NCI-H187 (cell line): ENCODE results near the gene ZDHHC14.

Experiments
- DNase-seq, 2 experiments: peaks; one replicate each; lab custom pipeline; 2025; lab: John Stamatoyannopoulos, UW

ZDHHC14 gene

GRCh38 chr6:157534134-157534871 lies 153.3 kb downstream of the ZDHHC14 start:
- DNase-seq: no peak

- no peak for DNase-seq
Measured at GRCh38 chr6:157534977-157535339, 154.0 kb downstream of the ZDHHC14 start.

DNA sequence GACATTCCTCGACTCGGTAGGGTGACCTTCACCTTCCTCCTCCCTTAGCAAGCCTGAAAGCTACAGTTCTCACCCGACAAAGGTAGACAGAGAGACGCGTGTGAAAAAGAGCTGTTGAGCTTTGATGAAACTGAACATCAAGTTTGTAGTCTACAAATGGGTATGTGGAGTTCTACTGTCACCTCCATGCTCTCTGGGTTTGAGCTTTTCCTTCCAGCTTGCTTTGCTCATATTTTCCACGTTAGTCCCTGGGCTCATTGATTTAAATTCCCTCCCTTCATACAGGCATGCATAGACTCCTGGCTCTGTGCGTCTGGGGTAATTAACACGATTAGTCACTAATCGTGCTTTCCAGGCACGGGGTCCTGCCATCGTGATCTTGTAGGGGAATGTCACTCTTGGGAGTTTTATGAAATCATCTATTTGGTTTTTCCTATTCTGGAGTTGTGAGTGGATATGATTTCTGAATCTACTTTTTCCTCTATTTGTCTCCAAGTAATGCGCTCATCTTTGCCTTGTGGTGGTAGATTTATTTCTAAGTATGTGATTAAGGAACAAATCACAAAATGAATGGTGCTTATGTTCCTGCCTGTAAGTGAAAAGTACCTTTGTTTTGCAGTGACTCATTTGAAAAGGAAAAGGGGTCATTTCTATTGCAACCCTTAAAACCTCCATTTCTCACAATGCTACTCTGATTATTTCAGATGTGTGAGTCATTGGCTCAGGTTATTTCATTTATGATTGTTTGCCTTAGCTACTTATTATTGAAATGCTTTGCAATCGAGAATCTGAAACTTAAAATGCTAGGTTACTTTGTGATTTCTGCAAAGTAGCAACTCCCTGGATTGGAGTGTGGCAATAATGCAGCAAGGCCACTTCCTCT lies 154.6 kb downstream of the ZDHHC14 start:
- DNase-seq: no peak

DNA sequence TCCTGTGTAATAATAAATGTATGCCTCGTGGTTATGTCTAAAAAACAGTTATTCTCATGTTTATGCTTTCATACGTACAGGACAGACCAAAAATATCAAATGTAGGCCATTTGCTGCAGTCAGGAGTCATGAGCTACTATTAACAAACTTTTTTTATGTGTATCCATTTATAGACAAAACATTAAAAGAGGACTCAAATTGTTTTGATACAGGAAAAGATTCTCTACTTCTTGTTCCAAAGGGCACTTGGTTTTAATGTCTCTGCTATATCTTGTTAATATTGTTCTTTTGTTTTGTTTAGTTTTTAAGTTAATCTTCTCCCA lies 155.2 kb downstream of the ZDHHC14 start:
- no peak for DNase-seq

DNA sequence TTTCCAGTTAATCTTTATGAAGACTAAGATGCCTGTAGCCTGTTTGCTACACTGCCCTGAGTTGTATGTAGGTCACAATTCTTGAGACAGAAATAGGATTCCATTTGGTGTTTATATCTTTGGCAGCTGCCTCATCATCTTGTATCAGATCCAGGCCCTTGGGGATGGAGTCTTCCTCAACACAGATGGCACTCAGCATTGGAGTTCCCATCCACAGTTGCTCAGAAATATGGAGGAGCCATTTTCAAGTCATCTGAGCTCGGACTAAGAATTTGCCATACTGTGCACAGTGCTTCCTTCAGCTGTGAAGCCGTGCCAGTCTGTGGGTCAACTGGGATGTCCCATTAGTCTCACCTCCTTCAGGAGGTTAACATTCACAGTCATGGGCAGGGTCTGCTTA lies 156.6 kb downstream of the ZDHHC14 start:
- no peak for DNase-seq

DNA sequence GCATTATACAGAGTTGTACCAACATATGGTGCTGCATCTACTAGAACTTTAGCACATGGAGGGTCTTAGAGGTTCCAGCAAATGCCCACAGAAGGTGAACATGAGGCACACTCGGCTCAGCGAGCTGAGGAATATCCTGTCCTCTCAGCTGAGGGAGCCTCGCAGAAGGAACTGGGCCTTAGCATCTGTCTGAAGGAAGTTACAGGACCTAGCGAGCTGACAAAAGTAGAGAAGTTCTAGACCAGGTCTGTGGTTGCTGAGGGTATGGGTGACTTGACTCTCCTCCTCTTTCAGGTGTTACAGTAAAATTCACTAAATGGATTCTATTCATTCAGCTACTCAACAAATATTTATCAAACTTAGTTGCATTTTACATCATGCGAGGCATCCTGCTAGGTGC lies 157.2 kb downstream of the ZDHHC14 start:
- DNase-seq: no peak

DNA sequence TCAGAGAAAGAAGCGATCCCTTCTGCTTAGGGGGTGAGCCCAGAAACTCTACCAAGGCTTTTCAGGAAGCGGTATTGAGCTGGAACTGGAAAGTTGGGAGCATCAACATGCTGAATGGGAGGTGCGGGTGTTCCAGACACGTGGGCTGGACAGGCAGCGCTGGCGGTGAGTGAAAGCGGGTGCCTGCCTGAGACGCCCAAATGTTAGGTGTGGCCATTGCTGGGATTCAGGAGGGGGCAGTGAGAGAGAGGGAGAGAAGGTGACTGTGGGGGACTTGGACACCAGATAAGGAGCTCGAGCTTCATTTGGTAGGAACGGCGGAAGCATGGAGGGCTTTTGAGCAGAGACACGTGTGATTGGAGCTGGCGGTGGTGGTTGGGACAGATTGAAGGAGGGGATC lies 157.7 kb downstream of the ZDHHC14 start:
- DNase-seq: no peak

DNA sequence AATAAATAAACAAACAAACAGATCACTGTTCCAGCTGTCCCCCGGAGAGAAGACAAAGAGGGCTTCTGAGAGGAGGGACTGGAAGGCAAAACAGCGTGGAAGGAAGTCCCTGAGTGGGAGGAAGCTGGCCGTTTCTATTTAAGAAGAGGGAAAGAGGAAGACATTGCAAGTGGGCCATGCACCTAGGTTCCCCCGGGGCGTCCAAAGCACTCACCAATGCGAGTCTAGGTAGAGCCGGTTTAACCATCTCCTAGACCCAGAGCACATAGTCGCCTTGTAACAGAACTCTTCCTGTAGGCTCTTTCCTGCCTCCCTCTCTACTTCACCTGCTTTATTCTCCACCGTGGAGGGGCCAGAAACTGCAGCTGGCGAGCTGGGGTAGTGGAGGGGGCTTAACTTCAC lies 158.4 kb downstream of the ZDHHC14 start:
- DNase-seq: no peak

DNA sequence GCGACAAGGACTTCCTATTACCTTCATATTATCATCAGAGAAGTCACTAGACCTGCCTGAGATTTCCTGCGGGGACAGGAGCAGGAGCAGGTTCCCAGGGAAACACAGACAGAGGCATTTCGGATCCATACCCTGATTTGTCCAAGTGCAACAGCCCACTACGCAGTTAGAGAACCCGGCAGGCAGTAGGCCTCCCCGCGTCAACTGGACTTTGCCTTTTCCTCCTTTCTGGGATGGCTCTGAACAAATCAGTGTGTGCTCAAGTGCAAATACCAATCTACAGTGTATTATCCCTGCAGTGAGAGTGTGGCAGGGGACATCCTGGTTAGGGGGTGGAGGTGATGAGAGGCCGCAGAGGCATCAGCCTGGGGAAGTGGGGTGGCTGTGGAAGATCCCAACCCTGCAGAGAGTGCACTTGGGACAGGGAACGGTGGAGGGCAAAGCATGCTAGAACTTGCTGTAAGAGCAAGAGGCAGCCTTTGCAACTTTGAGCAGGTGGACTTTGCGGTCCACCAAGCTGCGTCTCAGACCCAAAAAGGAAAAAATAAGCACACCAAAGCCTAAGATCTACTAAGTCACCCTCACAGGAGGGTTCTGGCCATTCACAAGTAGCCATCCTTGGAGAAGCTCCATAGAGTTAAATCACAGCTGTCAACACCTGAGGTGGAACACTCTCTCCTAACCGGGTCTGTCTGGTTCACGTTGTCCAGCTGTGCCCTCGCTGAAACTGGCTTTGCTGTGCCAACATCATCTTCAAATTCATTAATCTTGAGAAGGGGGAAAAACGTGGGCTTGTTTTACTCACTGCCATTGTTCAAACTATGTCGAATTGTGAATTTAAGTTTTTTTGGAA lies 159.1 kb downstream of the ZDHHC14 start:
- no peak for DNase-seq

- no peak for DNase-seq
Measured at GRCh38 chr6:157541618-157542413, 160.8 kb downstream of the ZDHHC14 start.

DNA sequence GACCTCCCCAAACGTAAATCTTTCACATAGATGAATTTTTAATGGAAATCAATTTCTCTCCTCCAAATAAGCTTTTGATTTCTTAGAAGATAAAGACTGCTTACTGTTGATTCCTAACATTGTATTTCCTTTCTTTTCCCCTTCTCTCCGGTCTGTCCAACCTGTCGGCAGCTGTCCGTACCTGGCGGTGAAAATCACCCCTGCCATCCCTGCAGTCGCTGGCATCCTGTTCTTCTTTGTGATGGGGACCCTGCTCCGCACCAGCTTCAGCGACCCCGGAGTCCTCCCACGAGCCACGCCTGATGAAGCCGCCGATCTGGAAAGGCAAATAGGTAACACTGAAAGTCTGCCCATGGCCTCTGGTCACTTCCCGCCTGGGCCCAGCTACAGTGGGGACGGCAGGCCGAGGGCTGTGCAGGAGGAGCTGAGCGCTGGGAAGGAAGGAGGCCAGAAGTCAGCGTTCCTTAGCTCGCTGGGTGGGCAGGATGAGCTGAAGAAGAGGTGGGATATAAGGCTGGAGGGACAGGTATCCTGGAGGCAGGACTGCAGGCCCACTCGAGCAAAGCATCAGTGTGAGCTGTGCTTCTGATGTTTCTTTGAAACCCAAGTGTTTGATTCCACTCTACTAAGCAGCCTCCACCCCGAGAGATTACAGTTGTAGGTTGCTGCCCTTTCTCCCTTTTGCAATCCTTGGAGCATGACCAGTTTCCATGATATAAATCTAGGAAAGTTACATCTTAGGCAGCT lies 161.6 kb downstream of the ZDHHC14 start:
- no peak for DNase-seq

DNA sequence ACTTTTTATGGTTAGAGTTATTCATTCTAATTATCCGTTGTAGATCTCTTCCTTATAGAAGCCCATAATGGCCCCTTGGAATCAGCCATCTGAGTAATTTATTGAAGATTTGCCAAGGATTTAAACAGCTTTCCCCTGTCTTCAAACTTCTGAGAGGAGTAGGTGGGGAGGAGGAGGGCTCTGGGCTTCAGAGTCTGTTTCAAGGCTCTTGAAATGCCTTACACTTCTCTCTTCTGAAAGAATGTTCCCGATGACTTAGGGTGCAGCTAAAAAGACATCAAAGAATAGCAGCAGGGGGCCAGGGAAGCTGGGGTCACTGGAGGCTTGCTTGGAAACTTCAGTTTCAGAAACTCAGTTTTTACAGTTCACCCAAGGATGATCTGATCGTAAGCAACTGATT lies 165.3 kb downstream of the ZDHHC14 start:
- DNase-seq: no peak

- no peak for DNase-seq
Measured at GRCh38 chr6:157547112-157547511, 166.1 kb downstream of the ZDHHC14 start.

DNA sequence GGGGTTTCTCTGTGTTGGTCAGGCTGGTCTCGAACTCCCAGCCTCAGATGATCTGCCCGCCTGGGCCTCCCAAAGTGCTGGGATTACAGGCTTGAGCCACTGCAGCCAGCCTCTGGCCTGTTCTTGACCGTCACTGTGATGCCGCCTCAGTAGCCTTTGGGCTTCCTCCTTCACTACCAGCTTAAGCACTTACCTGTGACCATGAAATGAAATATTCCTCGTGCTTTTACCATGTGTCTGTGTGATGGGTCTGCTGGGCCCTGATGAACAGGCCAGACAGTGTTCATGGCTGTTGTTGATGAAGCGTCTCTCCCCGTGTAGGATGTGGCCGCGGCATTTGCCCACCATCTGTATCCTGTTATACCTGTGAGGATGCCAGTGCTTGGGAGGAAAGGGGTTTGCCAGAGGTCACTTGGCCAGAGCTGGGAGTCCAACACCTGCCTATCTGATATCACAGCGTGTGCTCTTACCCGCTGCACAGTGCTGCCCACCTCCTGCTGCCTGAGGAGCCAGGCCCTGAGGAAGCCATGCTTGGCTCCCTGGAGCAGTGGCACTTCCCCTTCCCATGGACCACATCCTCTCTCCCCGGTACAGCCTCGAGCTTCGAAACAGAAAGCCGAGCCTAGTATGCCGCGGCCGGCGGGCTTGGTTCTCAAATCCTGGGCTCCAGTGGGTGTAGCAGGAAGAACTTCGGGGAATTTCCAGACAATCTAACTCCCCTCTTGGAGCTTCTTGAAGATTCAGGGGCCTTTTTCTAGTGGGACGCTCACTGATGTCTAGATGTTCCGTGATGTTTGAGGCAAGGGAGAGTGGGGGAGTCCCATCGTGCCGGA lies 167.9 kb downstream of the ZDHHC14 start:
- DNase-seq: no peak

DNA sequence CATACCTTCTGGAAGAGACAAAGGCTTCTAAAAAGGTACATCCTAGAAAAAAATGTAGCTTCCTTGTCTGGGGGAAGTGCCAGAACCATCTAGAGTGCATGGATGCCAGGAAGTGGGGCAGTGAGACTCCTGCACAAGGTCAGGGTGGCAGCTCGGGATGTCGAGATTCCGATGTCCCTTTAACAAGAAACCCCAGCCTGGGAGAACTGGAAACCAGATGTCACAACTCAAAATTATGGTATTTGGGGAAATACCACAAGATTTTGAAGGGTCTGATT lies 168.4 kb downstream of the ZDHHC14 start:
- DNase-seq: no peak

GRCh38 chr6:157550114-157550989 lies 169.4 kb downstream of the ZDHHC14 start:
- DNase-seq: no peak

GRCh38 chr6:157551041-157551832 lies 170.2 kb downstream of the ZDHHC14 start:
- DNase-seq: no peak

DNA sequence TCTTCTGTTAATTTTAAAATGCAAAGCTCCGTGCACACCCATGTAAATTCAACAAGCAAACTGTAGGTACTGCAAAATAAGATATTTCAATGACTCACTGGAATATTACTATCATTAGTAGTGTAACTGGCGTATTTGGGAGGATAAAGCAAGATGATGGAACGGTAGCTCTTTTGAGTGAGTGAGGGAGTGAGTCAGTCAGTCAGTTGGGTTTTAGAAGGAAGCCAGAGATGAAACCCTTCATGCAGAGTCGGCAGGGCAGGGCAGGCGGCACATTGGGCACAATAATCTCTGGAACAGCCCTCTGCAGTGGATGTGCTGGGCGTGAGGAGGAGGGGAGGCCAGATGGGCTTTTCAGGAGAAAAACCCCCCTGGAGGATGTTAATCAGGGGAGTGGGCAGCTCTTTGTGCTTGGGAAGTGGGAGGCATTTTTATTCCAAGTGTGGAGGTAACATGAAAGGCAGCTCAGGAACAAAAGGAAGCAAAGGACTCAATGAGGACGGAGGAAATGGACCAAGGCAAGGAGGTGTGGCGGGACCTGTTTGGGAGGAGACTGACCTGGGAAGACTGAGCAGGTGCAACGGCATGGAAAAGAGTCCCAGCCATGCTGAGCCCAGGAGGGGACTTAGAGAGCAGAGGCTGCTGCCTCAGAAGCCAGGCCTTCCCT lies 171.2 kb downstream of the ZDHHC14 start:
- peak; percentile 55 to 64 for DNase-seq
